ENCODE results near the gene TRERF1. TPM values are rescaled to one million over a fixed set of nuclear protein-coding genes. Genes with fewer than 3 reads are reported as not detected.

The TRERF1 gene
- total RNA-seq, 1 experiment from 2014 or later = 22.3 TPM

- Mint-ChIP-seq H3K27me3 (ENCODE audit: low read depth) (no peaks in the 10 kb centered on the region), H3K36me3 (no peaks in the 10 kb centered on the region), H3K4me1 (peaks cover 33% of the 10 kb centered on the region), H3K4me3 (no peak overlapping the region), H3K9me3 (no peaks in the 10 kb centered on the region), H3K27ac (peak overlapping the region; percentile 52; the same call in 1 of the 2 replicates)
- POLR2A ChIA-PET = no interaction called here
- ATAC-seq (peak; percentile 31), DNase-seq (ENCODE audit: low spot score) (no peak)
- CTCF ChIA-PET = interaction anchor here (1.0 to 1.8 kb wide), 3 partner anchors 13 to 271 kb away, joined by 3 to 9 read pairs (median 3); no protein-coding TSS in a partner anchor
- TF ChIP-seq ZBTB43 (CRISPR knock-in tag; IDR thresholded peaks at IDR 0.05) (no peak), ZSCAN18 (CRISPR knock-in tag; IDR thresholded peaks at IDR 0.05) (no peak), ZNF416 (CRISPR knock-in tag; IDR thresholded peaks at IDR 0.05) (no peak), ZNF671 (CRISPR knock-in tag; IDR thresholded peaks at IDR 0.05) (no peak), PRRX2 (CRISPR knock-in tag; IDR thresholded peaks at IDR 0.05) (no peak), MXD4 (CRISPR knock-in tag; IDR thresholded peaks at IDR 0.05; ENCODE audit: borderline replicate concordance) (no peak), FOXK1 (CRISPR knock-in tag; IDR thresholded peaks at IDR 0.05) (no peak), FOXP1 (CRISPR knock-in tag; IDR thresholded peaks at IDR 0.05; ENCODE audit: borderline replicate concordance) (no peak), PREB (CRISPR knock-in tag; IDR thresholded peaks at IDR 0.05; ENCODE audit: borderline replicate concordance) (no peak), ZNF532 (CRISPR knock-in tag; IDR thresholded peaks at IDR 0.05; ENCODE audit: borderline replicate concordance) (no peak), OVOL2 (CRISPR knock-in tag; IDR thresholded peaks at IDR 0.05; ENCODE audit: borderline replicate concordance) (no peak), TEAD4 (CRISPR knock-in tag; IDR thresholded peaks at IDR 0.05) (no peak), MLX (CRISPR knock-in tag; IDR thresholded peaks at IDR 0.05) (no peak), ETV6 (CRISPR knock-in tag; IDR thresholded peaks at IDR 0.05) (no peak), ZNF396 (CRISPR knock-in tag; IDR thresholded peaks at IDR 0.05; ENCODE audit: borderline replicate concordance) (no peak), NFYB (CRISPR knock-in tag; conservative IDR thresholded peaks at IDR 0.05; ENCODE audit: low read depth) (no peak), JUN (CRISPR knock-in tag; IDR thresholded peaks at IDR 0.05) (no peak)
Observed at GRCh38 chr6:42276034-42276890, 175.5 kb downstream of the TRERF1 start.

Measured in WTC11 (cell line).